GM21619 (cell line): ENCODE results near the gene TRHDE.
A peak's percentile ranks its signal among the peaks of the same experiment; 100 is the strongest.

Source experiments
- ATAC-seq: cut with Tn5 transposase; IDR thresholded peaks from one replicate; pipeline ENCODE4 v1.9.1; 2021; ENCODE audit not compliant: unreplicated experiment

TRHDE gene

DNA sequence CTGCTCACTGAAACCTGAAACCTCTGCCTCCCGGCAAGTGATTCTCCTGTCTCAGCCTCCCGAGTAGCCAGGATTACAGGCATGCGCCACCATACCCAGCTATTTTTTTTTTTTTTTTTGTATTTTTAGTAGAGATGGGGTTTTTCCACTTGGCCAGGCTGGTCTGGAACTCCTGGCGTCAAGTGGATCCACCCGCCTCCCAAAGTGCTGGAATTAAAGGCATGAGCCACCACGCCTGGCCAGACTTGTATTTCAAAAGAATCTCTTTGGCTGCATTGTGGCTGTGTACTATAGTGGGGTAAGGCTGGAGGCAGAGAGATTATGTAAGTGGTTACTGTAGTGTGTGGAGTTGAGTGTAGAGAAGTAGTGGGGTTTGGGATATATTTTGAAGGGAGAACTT lies 35.1 kb downstream of the TRHDE start:
- no peak for ATAC-seq

DNA sequence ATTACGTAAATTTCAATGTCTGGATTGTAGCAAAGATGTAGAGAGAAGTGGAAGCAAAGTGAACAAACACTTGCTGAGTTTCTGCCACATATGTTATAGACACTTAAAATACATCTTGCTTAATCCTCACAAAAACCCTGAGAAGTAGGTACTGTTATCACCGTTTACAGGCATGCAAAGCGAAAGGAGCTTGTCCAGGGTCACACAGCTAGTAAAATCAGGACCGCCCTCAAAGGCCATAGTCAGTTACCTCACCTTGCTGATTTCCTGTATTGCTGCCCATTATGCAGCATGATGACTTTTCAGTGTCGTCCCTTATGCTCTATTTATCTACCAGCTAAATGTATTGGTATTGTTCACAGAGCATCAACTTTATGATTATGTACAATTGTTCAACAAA lies 39.8 kb downstream of the TRHDE start:
- no peak for ATAC-seq

- ATAC-seq = no peak
Observed at GRCh38 chr12:72313806-72314205, 41.6 kb downstream of the TRHDE start.

GRCh38 chr12:72315858-72316257 lies 43.7 kb downstream of the TRHDE start:
- ATAC-seq = no peak

DNA sequence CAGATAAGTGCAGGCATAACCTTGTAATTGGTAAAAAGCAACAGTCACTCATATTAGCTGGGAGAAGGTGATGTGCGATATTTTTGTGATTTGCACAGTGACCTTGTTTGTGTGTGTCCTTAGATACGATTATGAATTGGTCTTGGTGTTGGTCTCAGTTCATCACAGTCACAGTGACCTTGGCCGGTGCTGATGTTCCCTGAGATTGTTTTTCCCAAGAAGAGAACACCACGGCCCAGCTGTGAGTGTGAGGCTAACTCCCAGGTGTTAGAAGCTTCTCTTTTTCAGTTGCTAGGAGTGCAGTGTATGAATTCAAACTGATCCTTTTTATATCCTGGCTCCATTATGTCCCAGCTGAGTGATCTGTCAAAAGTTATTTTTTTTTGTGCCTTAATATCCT lies 46.2 kb downstream of the TRHDE start:
- no peak for ATAC-seq

GRCh38 chr12:72323881-72324280 lies 51.7 kb downstream of the TRHDE start:
- ATAC-seq = no peak

- no peak for ATAC-seq
Observed at GRCh38 chr12:72330301-72330700, 58.1 kb downstream of the TRHDE start.

DNA sequence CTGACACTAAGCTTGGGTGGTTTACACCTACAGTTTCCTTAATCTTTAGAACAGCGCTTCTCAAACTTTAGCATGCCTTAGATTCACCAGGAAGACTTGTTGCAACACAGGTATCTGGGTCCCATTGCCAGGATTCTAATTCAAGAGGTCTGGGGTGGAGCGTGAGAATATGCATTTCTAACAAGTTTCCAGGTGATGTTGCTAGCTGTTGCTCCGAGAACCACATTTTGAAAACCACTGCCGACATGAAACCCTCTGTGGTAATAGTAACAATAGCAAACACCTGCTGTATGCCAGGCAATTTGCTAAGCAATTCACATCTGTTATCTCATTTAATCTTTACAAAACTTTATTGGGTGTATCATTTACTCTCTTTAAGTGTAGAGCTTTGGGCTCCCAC lies 58.6 kb downstream of the TRHDE start:
- no peak for ATAC-seq

DNA sequence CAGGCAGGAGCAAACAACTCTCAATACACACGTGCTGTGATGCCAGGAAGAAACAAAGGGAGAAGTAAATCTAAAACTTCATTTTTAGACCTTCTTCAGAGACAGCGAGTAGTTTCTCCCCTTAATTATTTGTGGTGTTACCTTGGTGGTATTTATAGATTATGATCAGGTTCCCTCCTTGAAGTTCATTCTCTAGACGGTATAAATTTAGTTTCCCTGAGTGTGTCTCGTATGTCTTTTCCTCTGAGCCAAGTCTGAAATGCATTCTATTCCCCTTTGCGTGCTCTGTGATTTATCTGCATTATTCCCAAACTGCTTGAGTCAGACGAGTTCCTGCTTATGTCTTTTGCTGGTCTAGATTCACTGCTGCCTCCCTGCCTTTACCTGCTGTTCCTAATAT lies 65.2 kb downstream of the TRHDE start:
- no peak for ATAC-seq

DNA sequence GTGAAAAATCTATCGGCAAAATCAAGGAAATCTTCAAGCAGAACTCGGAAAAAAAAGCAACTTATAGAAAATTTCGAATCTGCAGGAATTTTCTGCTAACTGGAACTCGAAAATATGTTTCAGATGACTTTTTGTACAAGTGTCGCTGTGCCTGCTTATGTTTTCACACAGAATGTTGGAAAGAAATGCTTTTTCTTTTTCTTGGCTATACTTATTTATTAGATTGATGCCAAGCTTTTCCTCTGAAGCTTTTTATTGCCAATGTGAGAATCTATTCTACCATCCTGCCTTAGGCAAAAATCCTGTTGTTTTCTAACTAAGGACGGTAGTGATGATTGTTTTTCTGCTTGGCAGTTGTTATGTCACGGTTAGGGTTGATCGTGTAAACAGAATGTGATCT lies 65.8 kb downstream of the TRHDE start:
- no peak for ATAC-seq

- no peak for ATAC-seq
Observed at GRCh38 chr12:72338437-72338836, 66.3 kb downstream of the TRHDE start.

DNA sequence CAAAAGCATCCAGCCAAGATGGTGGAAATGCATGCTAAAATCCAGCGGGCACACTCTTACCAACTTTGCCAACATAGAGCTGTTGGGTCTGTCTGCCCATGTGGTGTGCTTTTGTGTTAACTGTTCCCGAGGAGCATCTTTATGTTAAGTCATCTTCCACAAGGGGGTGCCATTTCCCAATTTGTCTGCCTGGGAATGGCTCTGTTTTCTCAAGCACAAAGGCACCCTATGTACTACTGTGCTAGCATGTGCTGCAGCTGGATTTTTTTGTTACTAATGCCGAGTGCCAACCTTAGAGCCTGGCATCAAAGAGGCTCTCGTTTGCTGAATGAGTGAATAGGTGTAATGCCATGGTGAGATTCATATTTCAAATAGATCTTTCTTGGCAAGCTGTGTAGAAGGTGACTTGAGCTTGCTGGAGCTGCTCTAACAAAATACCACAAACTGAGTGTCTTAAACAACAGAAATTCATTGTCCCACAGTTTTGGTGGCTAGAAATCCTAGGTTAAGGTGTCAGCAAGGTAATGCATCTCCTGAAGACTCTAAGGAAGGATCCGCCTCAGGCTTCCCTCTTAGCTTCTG lies 74.3 kb downstream of the TRHDE start:
- ATAC-seq = peak; percentile 96

GRCh38 chr12:72349491-72349890 lies 77.3 kb downstream of the TRHDE start:
- ATAC-seq = no peak

GRCh38 chr12:72359416-72359815 lies 87.2 kb downstream of the TRHDE start:
- ATAC-seq = no peak

DNA sequence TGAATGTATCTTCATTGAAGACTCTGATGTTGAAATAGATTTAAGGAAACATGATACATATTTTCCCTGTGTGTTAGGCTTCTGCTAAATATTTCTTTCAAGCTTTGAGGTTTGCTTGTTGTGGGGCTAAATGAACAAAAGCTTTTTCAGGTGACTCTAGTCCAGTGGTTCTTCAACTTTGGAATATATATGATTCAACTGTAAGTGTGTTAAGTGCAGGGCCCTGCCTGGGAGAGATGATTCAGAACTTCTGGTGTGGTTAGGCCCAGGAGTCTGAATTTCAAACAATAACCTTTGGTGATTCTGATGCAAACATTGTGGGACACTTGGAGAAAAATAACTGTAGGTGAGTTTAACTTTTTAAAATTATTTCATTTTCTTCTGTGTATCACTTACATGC lies 93.0 kb downstream of the TRHDE start:
- no peak for ATAC-seq

- ATAC-seq = no peak
Observed at GRCh38 chr12:72366255-72366654, 94.1 kb downstream of the TRHDE start.

- no peak for ATAC-seq
Observed at GRCh38 chr12:72368298-72368697, 96.1 kb downstream of the TRHDE start.

DNA sequence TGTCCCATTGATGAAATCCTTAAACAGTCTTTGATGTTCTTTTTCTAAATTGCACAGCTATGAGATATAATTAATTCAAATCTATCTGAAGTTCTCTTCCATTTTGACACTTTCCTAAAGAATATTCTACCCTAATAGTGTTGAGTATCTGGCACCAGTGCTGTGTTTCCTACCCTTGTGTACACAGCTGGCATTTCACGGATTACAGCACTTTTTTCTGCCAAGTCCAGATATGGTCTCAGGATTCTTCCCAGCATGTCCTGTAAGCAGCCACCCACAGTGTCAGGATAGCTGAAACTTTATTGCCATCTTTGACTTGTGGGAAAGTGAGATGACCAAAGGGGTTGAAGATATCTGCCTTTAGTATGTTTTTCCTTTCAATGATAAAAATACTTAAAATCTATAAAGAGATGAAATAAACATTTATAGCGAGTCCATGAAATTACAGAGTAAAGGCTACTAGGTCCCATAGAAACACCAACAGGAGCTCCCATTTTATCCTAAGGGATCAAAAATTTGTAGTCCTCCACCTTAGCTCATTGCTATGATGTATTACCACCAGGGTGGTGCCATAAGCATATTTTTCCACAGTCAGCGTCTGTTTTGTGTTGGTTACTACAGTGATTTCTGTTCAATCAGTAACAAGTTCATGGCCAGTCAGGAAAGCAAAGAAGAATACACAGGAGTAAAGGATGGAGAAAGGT lies 96.7 kb downstream of the TRHDE start:
- ATAC-seq = no peak

- no peak for ATAC-seq
Observed at GRCh38 chr12:72369423-72369959, 97.3 kb downstream of the TRHDE start.

DNA sequence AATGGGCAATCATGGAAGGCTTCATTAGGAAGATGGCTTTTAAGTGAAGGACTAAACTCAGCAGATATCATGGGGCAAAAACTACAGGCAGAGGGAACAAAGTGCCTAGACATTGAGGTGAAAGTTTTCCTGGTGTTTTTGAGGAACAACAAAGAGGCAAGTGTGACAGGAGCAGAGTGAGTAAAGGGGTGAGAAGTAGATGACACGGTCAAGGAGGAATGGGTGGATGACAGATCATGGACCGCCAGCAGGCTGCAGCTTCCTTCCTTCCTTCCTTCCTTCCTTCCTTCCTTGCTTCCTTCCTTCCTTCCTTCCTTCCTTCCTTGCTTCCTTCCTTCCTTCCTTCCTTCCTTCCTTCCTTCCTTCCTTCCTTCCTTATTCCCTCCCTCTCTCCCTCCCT lies 108.3 kb downstream of the TRHDE start:
- ATAC-seq = no peak

- ATAC-seq = no peak
Observed at GRCh38 chr12:72388322-72388721, 116.2 kb downstream of the TRHDE start.

DNA sequence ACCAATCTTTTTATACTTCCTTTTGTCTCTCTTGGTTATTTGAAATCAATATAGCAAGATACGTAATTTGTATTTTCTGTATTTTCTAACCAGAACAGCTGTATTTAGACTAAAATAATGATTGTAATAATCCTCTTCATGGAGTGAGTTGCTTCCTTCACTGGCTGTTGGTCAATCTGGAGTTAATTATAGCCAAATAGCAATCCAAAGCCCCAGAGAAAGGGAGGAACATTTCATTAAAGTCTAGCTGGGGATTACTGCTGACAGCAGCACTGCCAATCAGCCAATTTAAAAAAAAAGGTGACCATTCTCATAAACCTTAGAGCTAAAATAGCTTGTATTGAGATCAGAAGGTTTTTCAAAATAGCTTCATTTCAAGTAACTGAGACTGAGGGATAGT lies 118.0 kb downstream of the TRHDE start:
- no peak for ATAC-seq

DNA sequence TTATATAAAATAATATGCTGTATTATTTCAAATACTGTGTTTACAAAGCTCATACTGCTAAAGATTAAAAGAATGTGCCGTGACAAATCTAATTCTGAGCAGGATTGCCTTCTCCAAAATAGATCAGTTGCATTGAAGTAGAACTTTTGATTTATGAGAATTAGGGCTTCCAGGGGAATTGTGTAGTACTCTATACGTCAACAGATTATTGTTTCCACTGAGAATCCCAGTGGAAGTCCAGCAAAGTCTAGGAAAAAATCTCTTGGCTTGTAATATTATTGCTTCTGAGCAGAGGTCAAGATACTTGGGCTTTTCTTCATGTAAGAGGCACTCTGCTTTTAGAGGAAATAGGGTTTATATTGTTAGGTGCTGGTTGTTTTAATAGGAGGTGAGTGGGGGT lies 133.9 kb downstream of the TRHDE start:
- ATAC-seq = no peak
